HFFc6 (cell line): ENCODE measurements around the gene MEGF8. TPM values are rescaled to one million over a fixed set of nuclear protein-coding genes. Genes with fewer than 3 reads are reported as not detected.

ENCODE experiments used
- DNase-seq: peaks from one replicate; pipeline ENCODE4 v3.0.0-alpha.2; 2018
- H3K27ac Mint-ChIP-seq: 2 replicates; pipeline ENCODE4 v1.8.0; 2020; ENCODE audit warnings: mild to moderate bottlenecking, mixed read lengths
- H3K27me3 Mint-ChIP-seq: 2 replicates; pipeline ENCODE4 v1.8.0; 2021; ENCODE audit warnings: mild to moderate bottlenecking, moderate library complexity, mixed read lengths; ENCODE audit not compliant: insufficient read depth
- H3K36me3 Mint-ChIP-seq: 2 replicates; pipeline ENCODE4 v1.8.0; 2021; ENCODE audit warnings: low read depth, mixed read lengths
- H3K4me1 Mint-ChIP-seq: 2 replicates; pipeline ENCODE4 v1.8.0; 2020; ENCODE audit warnings: low read depth, mixed read lengths
- H3K4me3 Mint-ChIP-seq: 2 replicates; pipeline ENCODE4 v1.8.0; 2020; ENCODE audit warnings: mild to moderate bottlenecking, moderate library complexity, mixed read lengths
- H3K9me3 Mint-ChIP-seq: 2 replicates; pipeline ENCODE4 v1.8.0; 2020; ENCODE audit warnings: mild to moderate bottlenecking, mixed read lengths
- CTCF ChIP-seq: fragments of 200-600 bp; sonication (generic); IDR thresholded peaks from 2 replicates; pipeline ENCODE4 v1.5.0; 2021; ENCODE audit warnings: antibody characterized with exemption, mild to moderate bottlenecking
- total RNA-seq, 6 experiments: library from RNA; stranded (reverse); fragmentation: NEBNext Ultra II Directional; extraction: Animal tissue kit (Norgen Biotek cat#: 25700); gene quantifications; 2 replicates in 1 of 6; 3 replicates in 5 of 6; pipeline ENCODE4 v1.2.3, GENCODE V29; 2021

The MEGF8 gene
- total RNA-seq, 6 experiments from 2014 or later, result 17.7 to 23.6 (median 18.8) TPM

- peaks cover 4% of the 10 kb centered on the region; the same call in 1 of the 2 replicates for H3K27me3 Mint-ChIP-seq
- TF ChIP-seq CTCF, result no peak
Observed at GRCh38 chr19:42370626-42371175, 45.3 kb downstream of the MEGF8 start.

GRCh38 chr19:42374826-42375376 is 49.5 kb downstream of the MEGF8 start:
- H3K9me3 Mint-ChIP-seq, result no peaks in the 10 kb centered on the region
- no peak overlapping the region for H3K4me3 Mint-ChIP-seq
- no peaks in the 10 kb centered on the region; the same call in 1 of the 2 replicates for H3K36me3 Mint-ChIP-seq
- no peak for DNase-seq
- H3K4me1 Mint-ChIP-seq, result no peaks in the 10 kb centered on the region
- peaks cover 6% of the 10 kb centered on the region for H3K27me3 Mint-ChIP-seq
- no peak for TF ChIP-seq CTCF
- no peak overlapping the region for H3K27ac Mint-ChIP-seq

More at GRCh38 chr19:42370626-42371175, 45.3 kb downstream of the MEGF8 start:
- Mint-ChIP-seq H3K27ac (no peak overlapping the region), H3K36me3 (peaks cover 13% of the 10 kb centered on the region; the same call in 1 of the 2 replicates), H3K9me3 (no peaks in the 10 kb centered on the region), H3K4me3 (no peak overlapping the region), H3K4me1 (peaks cover 14% of the 10 kb centered on the region)
- no peak for DNase-seq

GRCh38 chr19:42375415-42376176 is 50.2 kb downstream of the MEGF8 start:
- no peak for DNase-seq
- Mint-ChIP-seq H3K27ac (no peak overlapping the region), H3K9me3 (no peaks in the 10 kb centered on the region), H3K36me3 (no peaks in the 10 kb centered on the region; the same call in 1 of the 2 replicates), H3K4me3 (no peak overlapping the region), H3K27me3 (peaks cover 9% of the 10 kb centered on the region), H3K4me1 (no peaks in the 10 kb centered on the region)
- TF ChIP-seq CTCF, result no peak

GRCh38 chr19:42376177-42376555 is 50.7 kb downstream of the MEGF8 start:
- H3K27me3 Mint-ChIP-seq, result peaks cover 9% of the 10 kb centered on the region
- no peak overlapping the region for H3K4me3 Mint-ChIP-seq
- H3K27ac Mint-ChIP-seq, result no peak overlapping the region
- DNase-seq, result no peak
- no peaks in the 10 kb centered on the region; the same call in 1 of the 2 replicates for H3K36me3 Mint-ChIP-seq
- no peaks in the 10 kb centered on the region for H3K4me1 Mint-ChIP-seq
- H3K9me3 Mint-ChIP-seq, result no peaks in the 10 kb centered on the region
- no peak for TF ChIP-seq CTCF

GRCh38 chr19:42378225-42379215 is 53.1 kb downstream of the MEGF8 start:
- no peaks in the 10 kb centered on the region for H3K9me3 Mint-ChIP-seq
- H3K36me3 Mint-ChIP-seq, result no peaks in the 10 kb centered on the region; the same call in 1 of the 2 replicates
- no peak for DNase-seq
- peaks cover 10% of the 10 kb centered on the region for H3K27me3 Mint-ChIP-seq
- H3K27ac Mint-ChIP-seq, result no peak overlapping the region
- no peaks in the 10 kb centered on the region for H3K4me1 Mint-ChIP-seq
- no peak overlapping the region for H3K4me3 Mint-ChIP-seq
- no peak for TF ChIP-seq CTCF
